ENCODE measurements around the gene PFKL. TPM values are rescaled to one million over a fixed set of nuclear protein-coding genes. Genes with fewer than 3 reads are reported as not detected.

Gene PFKL
- total RNA-seq, 4 donors from 2014 or later = 94.6 to 155 (median 141) TPM

DNA sequence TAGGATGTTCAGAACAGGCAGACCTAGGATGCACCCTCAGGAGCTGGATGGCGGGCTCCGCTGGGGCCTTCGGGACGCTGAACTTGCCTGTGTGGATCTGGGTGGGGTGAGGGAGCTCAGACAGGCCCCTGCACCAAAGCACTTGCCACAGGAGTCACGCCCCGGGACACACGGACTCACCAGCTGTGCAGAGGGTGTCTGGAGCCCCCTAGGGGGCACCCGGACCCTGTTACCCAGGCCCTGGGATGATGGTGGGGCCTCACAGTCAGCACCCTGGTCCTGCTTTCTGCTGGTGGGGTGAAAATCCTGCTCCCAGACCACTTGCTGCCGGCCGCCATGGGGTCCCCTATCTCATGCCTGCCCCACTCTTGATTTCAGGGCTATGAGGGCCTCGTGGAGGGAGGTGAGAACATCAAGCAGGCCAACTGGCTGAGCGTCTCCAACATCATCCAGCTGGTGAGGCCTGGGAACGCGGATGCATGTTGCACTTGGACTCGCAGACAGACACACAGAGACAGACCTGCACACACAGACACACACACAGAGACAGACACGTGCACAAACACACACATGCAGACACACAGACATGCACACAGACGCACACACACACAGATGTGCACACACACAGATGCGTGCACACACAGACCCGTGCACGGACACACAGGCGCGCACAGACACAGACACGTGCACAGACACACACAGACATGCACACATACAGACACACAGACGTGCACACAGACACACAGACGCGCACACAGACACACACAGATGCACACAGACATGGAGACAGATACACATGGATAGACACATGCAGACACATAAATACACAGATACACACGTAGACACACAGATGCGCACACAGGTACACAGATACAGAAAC lies 11.0 kb downstream of the PFKL start:
- Histone ChIP-seq H3K4me1 (peaks cover 0 to 45% (median 19%) of the 10 kb centered on the region in 4 donors), H3K27me3 (no peaks in the 10 kb centered on the region), H3K36me3 (peaks cover 0 to 71% (median 21%) of the 10 kb centered on the region in 3 donors), H3K9me3 (no peaks in the 10 kb centered on the region), H3K27ac (peak overlapping the region in 1 of 4 donors; percentile 98), H3K4me3 (no peak overlapping the region)
- TF ChIP-seq POLR2A (IDR thresholded peaks at IDR 0.05) (no peak), EP300 (IDR thresholded peaks at IDR 0.05) (no peak)
- TF ChIP-seq, protein P1, sequence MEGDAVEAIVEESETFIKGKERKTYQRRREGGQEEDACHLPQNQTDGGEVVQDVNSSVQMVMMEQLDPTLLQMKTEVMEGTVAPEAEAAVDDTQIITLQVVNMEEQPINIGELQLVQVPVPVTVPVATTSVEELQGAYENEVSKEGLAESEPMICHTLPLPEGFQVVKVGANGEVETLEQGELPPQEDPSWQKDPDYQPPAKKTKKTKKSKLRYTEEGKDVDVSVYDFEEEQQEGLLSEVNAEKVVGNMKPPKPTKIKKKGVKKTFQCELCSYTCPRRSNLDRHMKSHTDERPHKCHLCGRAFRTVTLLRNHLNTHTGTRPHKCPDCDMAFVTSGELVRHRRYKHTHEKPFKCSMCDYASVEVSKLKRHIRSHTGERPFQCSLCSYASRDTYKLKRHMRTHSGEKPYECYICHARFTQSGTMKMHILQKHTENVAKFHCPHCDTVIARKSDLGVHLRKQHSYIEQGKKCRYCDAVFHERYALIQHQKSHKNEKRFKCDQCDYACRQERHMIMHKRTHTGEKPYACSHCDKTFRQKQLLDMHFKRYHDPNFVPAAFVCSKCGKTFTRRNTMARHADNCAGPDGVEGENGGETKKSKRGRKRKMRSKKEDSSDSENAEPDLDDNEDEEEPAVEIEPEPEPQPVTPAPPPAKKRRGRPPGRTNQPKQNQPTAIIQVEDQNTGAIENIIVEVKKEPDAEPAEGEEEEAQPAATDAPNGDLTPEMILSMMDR (IDR thresholded peaks at IDR 0.05) = no peak
- DNase-seq (ENCODE audit: low spot score in 2 of 2) = no peak
- 88 to 92% methylated on average over 17 to 18 of the region's 28 CpGs for WGBS, 2 donors

DNA sequence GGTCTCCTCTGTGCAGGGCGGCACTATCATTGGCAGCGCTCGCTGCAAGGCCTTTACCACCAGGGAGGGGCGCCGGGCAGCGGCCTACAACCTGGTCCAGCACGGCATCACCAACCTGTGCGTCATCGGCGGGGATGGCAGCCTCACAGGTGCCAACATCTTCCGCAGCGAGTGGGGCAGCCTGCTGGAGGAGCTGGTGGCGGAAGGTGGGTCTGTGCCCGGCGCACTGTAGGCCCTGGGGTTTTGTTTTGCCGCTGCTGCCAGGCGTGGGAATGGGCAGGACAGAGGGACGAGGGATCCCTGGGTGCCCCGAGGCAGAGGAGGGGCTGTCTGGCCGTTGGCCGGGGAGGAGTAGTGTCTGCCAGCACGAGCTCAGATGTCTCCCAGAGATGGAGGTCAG lies 12.2 kb downstream of the PFKL start:
- H3K36me3 ChIP-seq = peaks cover 0 to 83% (median 21%) of the 10 kb centered on the region in 3 donors
- no peaks in the 10 kb centered on the region for H3K9me3 ChIP-seq
- H3K27ac ChIP-seq = no peak overlapping the region
- peaks cover 0 to 35% (median 7%) of the 10 kb centered on the region in 4 donors for H3K4me1 ChIP-seq
- no peak overlapping the region for H3K4me3 ChIP-seq
- 77 to 93% methylated on average over 11 to 20 of the region's 22 CpGs for WGBS, 2 donors
- no peak for TF ChIP-seq EP300 (IDR thresholded peaks at IDR 0.05)
- TF ChIP-seq POLR2A (IDR thresholded peaks at IDR 0.05) = no peak
- TF ChIP-seq, protein P1 (IDR thresholded peaks at IDR 0.05) = no peak
- H3K27me3 ChIP-seq = no peaks in the 10 kb centered on the region
- no peak for DNase-seq (ENCODE audit: low spot score in 2 of 2)

DNA sequence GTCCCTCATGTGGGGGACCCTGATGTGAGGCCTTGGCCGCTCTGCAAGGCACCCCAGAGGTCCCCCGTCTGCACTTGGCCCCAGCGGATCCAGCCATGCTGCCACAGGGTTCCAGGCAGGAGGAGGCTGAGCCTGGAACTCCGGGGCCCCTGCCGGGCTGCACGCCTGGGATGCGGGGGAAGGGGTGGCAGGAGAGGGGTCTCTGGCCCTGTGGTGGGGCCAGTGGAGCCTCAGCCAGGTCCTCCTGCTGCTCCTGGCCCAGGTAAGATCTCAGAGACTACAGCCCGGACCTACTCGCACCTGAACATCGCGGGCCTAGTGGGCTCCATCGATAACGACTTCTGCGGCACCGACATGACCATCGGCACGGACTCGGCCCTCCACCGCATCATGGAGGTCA lies 12.9 kb downstream of the PFKL start:
- Histone ChIP-seq H3K4me3 (no peak overlapping the region), H3K9me3 (no peaks in the 10 kb centered on the region), H3K27me3 (no peaks in the 10 kb centered on the region), H3K36me3 (peaks cover 0 to 90% (median 21%) of the 10 kb centered on the region in 3 donors), H3K4me1 (peaks cover 0 to 28% (median 5%) of the 10 kb centered on the region in 4 donors), H3K27ac (peak overlapping the region in 1 of 4 donors; percentile 74)
- WGBS, 2 donors = 89% methylated on average over 10 to 17 of the region's 19 CpGs
- DNase-seq (ENCODE audit: low spot score in 2 of 2) = no peak
- TF ChIP-seq, protein P1 (IDR thresholded peaks at IDR 0.05) = no peak
- TF ChIP-seq EP300 (IDR thresholded peaks at IDR 0.05) = no peak
- TF ChIP-seq POLR2A (IDR thresholded peaks at IDR 0.05) = no peak

DNA sequence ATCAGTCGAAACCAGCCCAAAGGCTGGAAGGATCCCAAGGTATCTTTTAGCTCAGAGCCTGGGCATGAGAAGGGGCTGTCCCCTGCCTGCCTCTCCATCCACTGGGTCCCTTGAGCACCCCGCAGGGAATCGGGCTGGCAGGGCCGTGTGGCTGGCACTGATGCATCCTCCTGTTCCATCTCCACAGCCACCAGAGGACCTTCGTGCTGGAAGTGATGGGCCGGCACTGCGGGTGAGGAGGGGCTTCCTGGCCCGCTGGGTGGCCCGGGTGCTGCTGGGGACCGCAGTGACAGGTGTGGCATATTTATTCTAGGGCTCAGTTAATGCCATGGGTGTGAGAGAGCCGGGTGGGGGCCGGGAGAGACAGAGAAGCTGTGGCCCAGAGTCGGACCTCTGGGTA lies 13.6 kb downstream of the PFKL start:
- no peak overlapping the region for H3K4me3 ChIP-seq
- H3K9me3 ChIP-seq = no peaks in the 10 kb centered on the region
- no peak for DNase-seq (ENCODE audit: low spot score in 2 of 2)
- peak overlapping the region in 1 of 4 donors; percentile 74 for H3K27ac ChIP-seq
- peaks cover 0 to 21% (median 2%) of the 10 kb centered on the region in 4 donors for H3K4me1 ChIP-seq
- 87 to 89% methylated on average over 12 to 13 of the region's 13 CpGs for WGBS, 2 donors
- no peaks in the 10 kb centered on the region for H3K27me3 ChIP-seq
- H3K36me3 ChIP-seq = peaks cover 0 to 97% (median 21%) of the 10 kb centered on the region in 3 donors
- TF ChIP-seq, protein P1 (IDR thresholded peaks at IDR 0.05) = no peak
- TF ChIP-seq EP300 (IDR thresholded peaks at IDR 0.05) (no peak), POLR2A (IDR thresholded peaks at IDR 0.05) (no peak)

DNA sequence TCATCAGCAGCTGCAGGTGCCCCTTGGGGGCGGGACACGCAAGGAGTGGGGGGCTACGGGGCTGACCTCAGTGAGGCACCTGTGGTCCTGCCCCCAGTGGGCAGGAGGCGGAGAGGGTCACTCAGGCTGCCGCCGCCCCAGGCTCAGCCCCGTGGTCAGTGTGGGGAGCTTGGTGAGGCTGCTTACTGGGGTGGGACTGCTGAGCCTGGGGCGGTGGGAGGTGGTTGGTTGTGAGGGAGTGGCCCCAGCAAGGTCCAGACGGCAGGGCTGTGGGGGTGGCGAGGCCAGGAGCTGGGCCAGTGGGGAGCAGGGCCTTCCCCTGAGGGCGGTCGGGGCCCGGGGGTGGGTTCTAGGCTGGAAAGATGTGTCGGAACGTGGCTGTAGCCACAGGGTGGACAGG lies 14.3 kb downstream of the PFKL start:
- DNase-seq (ENCODE audit: low spot score in 2 of 2) = no peak
- Histone ChIP-seq H3K27me3 (no peaks in the 10 kb centered on the region), H3K27ac (peak overlapping the region in 1 of 4 donors; percentile 74), H3K4me1 (peaks cover 0 to 14% (median 0%) of the 10 kb centered on the region in 4 donors), H3K9me3 (no peaks in the 10 kb centered on the region), H3K4me3 (no peak overlapping the region), H3K36me3 (peaks cover 0 to 100% (median 21%) of the 10 kb centered on the region in 3 donors)
- TF ChIP-seq, protein P1 (IDR thresholded peaks at IDR 0.05) = no peak
- TF ChIP-seq EP300 (IDR thresholded peaks at IDR 0.05) = no peak
- TF ChIP-seq POLR2A (IDR thresholded peaks at IDR 0.05) = no peak
- WGBS, 2 donors = 82 to 87% methylated on average over 15 of the region's 15 CpGs

Data from tibial nerve (tissue), 4 donors.